ENCODE data around the gene MME.
"Not testable (repeated sequence)": the region's sequence is repeated elsewhere in the genome, so short reads cannot be mapped to it uniquely, and the experiment has no call there.

MME gene

GRCh38 chr3:155086051-155086450 lies 5.9 kb downstream of the MME start:
- DNase-seq = no peak

- DNase-seq = no peak
Measured at GRCh38 chr3:155088706-155089345, 8.7 kb downstream of the MME start.

- no peak for DNase-seq
Measured at GRCh38 chr3:155089495-155089894, 9.4 kb downstream of the MME start.

GRCh38 chr3:155093261-155093660 lies 13.1 kb downstream of the MME start:
- no peak for DNase-seq

- DNase-seq = no peak
Measured at GRCh38 chr3:155096303-155097008, 16.3 kb downstream of the MME start.

- no peak for DNase-seq
Measured at GRCh38 chr3:155097009-155097349, 16.9 kb downstream of the MME start.

- DNase-seq = no peak
Measured at GRCh38 chr3:155101398-155101797, 21.3 kb downstream of the MME start.

GRCh38 chr3:155102329-155102728 lies 22.2 kb downstream of the MME start:
- no peak for DNase-seq

GRCh38 chr3:155103686-155104085 lies 23.6 kb downstream of the MME start:
- DNase-seq = no peak

GRCh38 chr3:155106119-155106518 lies 26.0 kb downstream of the MME start:
- DNase-seq = no peak

- no peak for DNase-seq
Measured at GRCh38 chr3:155110022-155110421, 29.9 kb downstream of the MME start.

GRCh38 chr3:155110996-155111901 lies 31.1 kb downstream of the MME start:
- DNase-seq = no peak

GRCh38 chr3:155111971-155112370 lies 31.9 kb downstream of the MME start:
- no peak for DNase-seq

GRCh38 chr3:155112661-155113389 lies 32.7 kb downstream of the MME start:
- no peak for DNase-seq

- DNase-seq = not testable (repeated sequence)
Measured at GRCh38 chr3:155124745-155125144, 44.6 kb downstream of the MME start.

GRCh38 chr3:155129396-155129795 lies 49.3 kb downstream of the MME start:
- no peak for DNase-seq

GRCh38 chr3:155130001-155130400 lies 49.9 kb downstream of the MME start:
- no peak for DNase-seq

GRCh38 chr3:155131104-155131503 lies 51.0 kb downstream of the MME start:
- DNase-seq = no peak

- DNase-seq = not testable (repeated sequence)
Measured at GRCh38 chr3:155134311-155134710, 54.2 kb downstream of the MME start.

- no peak for DNase-seq
Measured at GRCh38 chr3:155135003-155135402, 54.9 kb downstream of the MME start.

GRCh38 chr3:155138677-155139076 lies 58.6 kb downstream of the MME start:
- no peak for DNase-seq

- DNase-seq = no peak
Measured at GRCh38 chr3:155147588-155147987, 67.5 kb downstream of the MME start.

GRCh38 chr3:155149494-155149893 lies 69.4 kb downstream of the MME start:
- DNase-seq = no peak
